HG03571 (cell line): ENCODE measurements around the gene ARL5C.
"Not testable (repeated sequence)": the region's sequence is repeated elsewhere in the genome, so short reads cannot be mapped to it uniquely, and the experiment has no call there.

Source experiments
- ATAC-seq: cut with Tn5 transposase; IDR thresholded peaks from one replicate; pipeline ENCODE4 v1.9.1; 2021; ENCODE audit not compliant: unreplicated experiment

The ARL5C gene

GRCh38 chr17:39168503-39168902, 2.5 kb upstream of the ARL5C start:
- ATAC-seq: not testable (repeated sequence)

GRCh38 chr17:39167476-39167875, 1.5 kb upstream of the ARL5C start:
- no peak for ATAC-seq

DNA sequence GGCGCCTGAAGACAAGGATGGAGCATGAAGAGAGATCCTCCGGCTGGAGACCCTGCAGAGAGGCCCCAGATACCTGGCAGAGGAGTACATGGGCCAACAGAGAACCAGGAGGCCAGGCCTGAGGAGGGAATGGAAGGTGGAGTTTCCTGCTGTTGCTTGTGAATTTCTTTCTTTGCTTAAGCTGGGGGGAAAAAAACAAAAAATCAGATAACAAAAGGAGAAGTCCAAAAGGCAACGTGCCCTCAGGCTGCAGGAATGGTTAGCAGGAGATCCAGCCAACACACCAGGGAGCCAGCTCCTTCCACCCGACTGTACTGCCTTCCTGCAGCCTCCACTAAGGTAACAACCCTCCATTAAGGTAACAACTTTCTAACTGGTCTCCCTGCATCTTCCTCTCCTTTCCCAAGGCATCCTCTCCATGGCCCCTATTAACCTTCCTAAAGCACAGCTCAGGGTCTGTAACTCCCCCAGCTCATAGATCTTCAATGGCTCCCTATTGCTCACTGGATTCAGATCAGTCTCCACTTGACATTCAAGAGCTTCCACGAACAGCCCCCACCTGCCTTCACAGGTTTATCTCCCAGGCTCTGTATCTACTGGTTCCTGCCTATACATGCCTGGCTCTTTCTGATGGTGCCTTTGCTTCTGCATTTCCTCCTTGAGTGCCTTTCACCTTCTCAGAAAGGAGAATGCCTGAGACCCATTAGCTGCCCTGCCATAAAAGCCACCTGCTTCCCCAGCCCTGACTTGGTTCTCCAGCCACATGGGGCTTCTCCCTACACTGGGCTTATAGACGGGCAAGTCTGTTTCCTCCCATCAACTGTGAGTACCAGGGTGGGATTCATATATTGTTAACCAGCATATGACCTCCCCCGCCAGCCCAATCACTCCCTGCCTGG, 725 bp upstream of the ARL5C start:
- ATAC-seq: no peak

- ATAC-seq: no peak
These were observed 652 bp downstream of the ARL5C start for GRCh38 chr17:39165178-39165840.

DNA sequence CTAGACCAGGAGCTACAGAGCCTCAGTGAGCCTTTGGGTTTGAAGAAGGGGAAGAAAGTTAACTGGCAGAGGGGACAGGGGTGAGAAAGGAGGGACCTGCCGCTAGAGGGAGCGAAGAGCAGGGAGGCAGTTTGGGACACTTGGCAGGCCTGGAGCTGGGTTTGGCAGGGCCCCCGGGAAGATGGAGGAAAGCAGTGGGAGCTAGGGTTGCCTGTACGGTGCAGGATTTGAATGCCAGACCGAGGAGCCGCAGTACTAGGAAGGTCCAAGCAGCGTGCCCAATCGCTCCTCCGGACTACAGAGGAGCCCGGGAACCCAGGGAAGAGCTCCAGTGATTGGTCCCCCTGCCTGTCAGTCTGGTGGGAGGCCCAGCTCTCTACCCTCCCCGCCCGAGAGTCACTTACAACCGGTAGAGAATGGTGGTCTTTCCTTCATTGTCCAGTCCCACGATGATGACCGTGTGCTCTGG, 1.3 kb downstream of the ARL5C start:
- peak; percentile 64 for ATAC-seq

DNA sequence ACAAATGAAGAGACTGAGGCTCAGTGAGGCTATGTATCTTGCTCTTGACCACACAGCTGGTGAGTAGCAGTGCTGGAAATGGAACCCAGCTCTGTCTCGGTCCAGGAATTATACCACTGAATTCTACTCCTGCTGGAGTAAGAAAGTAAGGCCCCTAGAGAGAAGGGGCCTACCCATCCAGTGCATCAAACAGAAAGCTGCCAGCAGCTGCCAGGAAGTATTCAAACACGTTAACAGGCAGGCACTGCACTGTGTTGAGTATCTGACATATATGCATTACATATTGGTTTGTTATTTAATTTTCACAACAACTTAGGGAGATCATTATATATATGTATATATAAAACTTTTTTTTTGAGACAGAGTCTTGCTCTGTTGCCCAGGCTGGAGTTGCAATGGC, 4.0 kb downstream of the ARL5C start:
- ATAC-seq: no peak

GRCh38 chr17:39158623-39159022, 7.3 kb downstream of the ARL5C start:
- no peak for ATAC-seq

GRCh38 chr17:39156491-39156890, 9.5 kb downstream of the ARL5C start:
- no peak for ATAC-seq

DNA sequence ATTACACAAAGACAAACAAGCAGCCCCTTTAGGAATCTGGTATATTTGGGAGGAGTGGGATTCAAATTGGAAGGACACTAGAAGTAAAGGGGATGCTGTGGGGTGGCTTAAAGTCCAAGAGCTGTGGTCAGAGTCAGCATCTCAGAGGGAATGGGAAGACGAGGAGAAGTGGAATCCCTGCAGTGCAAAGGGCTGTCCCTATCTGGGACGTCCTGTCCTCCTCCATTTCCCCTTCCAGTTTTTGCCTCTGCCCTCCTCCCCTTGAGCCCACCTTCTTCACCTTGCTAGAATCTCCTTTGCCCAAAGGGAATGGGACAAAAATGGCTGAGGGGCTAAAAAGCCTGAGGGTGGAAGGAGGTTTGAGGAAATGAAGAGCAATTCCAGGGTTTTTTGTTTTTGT, 10.3 kb downstream of the ARL5C start:
- ATAC-seq: no peak

DNA sequence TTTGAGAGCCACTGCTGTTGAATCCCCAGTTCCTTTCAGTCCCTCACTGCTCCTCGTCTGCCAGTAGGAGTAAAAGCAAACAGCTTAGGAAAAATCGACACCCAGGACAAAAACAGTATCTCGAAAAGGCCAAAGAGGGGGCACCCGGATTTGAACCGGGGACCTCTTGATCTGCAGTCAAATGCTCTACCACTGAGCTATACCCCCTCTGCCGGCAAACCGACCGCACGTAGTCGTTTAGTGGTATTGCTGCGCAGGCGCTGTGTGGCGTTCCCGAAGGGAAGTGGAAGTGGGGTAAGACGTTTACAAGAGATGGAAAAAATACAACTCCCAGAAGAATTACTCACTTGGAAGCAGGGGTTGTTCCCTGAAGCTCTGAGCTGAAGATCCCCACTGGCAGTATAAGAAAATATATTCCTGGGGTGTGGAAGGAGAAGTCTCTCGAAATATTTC, 12.3 kb downstream of the ARL5C start:
- no peak for ATAC-seq

DNA sequence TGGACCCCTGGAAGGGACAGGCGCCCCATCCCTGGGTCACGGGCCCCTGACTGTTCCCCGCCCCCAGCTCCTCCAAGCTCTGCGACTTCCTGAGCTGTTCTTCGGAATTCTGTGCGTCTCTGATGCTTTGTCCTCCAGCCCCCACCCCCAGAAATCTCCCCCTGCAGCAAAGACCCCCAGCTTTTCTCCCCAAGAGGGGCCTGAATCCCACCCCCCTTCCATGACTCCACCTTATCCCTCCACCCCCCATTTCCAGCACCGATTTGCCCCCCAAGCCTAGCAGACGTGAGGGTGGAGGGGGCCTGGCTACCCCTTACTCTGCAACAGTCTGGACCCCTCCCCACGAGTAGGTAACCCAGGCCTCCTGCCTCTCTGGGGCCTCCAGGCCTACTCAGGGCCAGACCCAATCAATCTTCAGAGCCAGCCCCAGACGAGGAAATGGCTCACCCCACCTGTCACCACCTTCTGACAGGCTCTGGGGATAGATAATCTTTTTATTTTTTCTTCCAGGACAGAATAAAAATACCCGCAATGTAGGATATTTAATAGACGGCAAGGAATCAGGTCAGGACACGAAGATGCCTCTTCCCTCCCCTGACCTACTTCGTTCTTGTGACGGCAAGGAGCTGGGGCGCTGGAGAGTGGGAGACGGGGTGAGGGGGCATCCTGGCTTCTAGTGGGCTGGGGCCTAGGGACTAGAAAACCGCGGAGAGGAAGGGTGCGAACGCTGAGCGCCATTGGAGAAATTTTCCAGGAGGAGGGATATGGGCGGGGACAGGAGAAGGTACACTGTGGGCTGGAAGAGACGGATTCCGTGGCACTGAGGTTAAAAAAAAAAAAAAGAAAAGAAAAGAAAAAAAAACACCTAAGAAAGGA, 13.8 kb downstream of the ARL5C start:
- ATAC-seq: no peak

GRCh38 chr17:39151150-39151942, 14.6 kb downstream of the ARL5C start, which contains the start of gene PLXDC1:
Gene PLXDC1, minus strand, starts transcription at chr17:39151637. Its CDS starts 200 bp downstream, at chr17:39151437.
- ATAC-seq: no peak

DNA sequence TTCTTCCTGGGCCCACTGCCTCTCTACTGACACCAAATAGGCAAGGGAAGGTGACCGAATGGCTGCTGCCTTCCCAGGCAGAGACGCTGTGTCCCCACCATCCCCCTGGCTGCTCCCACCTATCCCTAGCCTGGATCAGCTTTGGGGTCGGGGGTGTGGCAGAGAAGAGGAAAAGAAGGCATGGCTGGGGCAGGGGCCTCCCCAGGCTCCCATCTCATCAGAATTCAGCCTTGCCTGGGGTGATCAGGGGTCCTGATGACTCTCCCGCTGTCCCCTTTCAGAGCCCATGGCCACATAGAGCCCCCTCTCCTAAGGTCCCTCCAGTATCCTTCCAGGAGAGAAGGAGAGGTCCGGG, 15.2 kb downstream of the ARL5C start:
- no peak for ATAC-seq

GRCh38 chr17:39150104-39150634, 15.8 kb downstream of the ARL5C start:
- no peak for ATAC-seq

DNA sequence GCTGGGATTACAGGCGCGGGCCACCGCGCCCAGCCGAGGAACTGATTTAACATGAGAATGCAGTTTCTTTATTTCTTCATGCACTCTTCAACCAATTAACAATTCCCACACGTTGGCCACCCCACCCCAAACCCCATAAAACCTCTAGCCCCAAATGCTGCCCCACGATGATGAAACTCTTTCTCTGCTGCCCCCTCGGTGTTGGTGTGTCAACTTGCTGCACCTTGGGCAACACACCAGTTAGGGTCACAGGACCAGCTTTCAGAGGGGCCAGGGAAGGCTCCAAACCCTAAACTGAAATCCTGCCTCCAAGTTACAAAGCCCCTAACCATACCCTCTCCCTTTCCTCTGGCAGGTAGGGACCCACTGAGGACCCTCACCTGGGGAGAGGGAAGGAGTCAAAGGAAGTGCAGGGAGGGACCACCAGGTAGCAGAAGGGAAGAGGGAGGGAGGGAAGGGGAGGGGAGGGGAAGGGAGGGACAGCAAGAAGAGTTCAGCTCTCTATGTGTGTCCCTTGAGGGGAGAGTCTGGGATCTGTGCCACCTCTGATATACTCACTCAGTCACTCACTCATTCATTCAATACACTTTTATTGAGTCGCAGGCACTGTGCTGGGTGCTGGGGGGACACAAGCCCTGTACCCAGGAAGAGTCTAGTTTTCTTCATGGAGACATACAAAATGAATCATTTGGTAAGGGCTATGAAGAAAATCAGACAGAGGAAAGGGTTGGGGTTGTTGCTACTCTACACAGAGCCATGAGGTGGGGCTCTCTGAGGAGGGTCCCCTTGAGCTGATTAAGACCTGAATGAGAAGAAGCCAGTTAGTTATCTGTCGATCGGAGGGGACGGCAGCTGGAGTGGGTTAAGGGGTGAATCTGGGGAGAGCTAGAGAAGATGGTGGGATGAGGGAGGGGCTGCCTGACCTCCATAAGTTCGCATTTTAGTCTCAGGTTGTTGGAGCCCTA, 18.5 kb downstream of the ARL5C start:
- no peak for ATAC-seq

GRCh38 chr17:39146273-39146672, 19.7 kb downstream of the ARL5C start:
- no peak for ATAC-seq

- ATAC-seq: no peak
These were observed 20.8 kb downstream of the ARL5C start for GRCh38 chr17:39145143-39145542.

DNA sequence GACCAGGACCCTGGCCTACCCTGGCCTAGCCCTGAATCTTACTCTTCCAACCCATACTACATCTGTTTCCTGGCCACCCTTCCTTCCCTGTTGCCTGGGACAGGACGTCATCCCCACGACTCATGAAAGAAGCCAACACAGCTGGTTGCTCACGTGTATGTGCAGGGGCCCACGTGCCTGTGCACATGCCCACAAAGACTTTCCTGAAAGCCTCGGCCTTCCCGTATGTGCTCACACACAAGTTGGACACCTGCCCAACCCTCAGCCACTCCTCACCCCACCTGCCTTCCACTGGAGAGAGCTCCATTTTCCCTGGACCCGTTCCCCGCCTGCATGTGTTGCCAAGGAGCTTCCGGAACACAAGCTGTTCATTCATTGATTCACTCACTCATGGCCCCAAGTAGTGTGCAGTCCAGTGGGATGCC, 21.5 kb downstream of the ARL5C start:
- ATAC-seq: no peak

GRCh38 chr17:39143552-39144093, 22.3 kb downstream of the ARL5C start:
- ATAC-seq: no peak
